ENCODE results near the gene SMCO1. TPM values are rescaled to one million over a fixed set of nuclear protein-coding genes. Genes with fewer than 3 reads are reported as not detected.
A peak's percentile ranks its signal among the peaks of the same experiment; 100 is the strongest.
"Not testable (repeated sequence)": the region's sequence is repeated elsewhere in the genome, so short reads cannot be mapped to it uniquely, and the experiment has no call there.

The SMCO1 gene
- total RNA-seq, 1 experiment from 2014 or later, result not detected

DNA sequence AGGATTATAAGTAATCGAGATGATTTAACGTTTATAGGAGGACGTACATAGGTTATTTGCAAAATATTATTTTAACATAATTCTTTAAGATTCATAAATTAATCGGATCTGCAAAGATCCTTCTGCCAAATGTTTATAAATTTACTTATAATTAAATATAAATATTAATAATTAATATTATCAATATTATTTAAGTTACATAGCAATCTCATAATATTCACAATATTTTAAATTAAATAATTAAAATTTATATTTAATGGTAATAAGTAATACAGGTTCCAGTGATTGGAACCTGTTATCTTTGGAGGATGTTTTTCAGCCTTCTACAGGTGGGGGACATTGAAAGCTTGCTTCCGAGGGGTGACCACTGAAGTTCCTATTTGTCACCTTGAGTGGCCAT lies 37.1 kb upstream of the SMCO1 start:
- H3K9me2 ChIP-seq (replicated peaks; ENCODE audit: insufficient read depth, low read length), result no peaks in the 10 kb centered on the region
- no peaks in the 10 kb centered on the region for H3K79me2 ChIP-seq (ENCODE audit: low read length)
- no peaks in the 10 kb centered on the region; the same call in 1 of the 2 replicates for H3K9me3 ChIP-seq (ENCODE audit: low read length)
- no peaks in the 10 kb centered on the region for H3K36me3 ChIP-seq (ENCODE audit: insufficient read depth, low read length)
- no peak for DNase-seq
- H3K4me1 ChIP-seq (ENCODE audit: low read length), result peaks cover 15% of the 10 kb centered on the region
- H3K4me2 ChIP-seq (ENCODE audit: low read depth, low read length, poor library complexity, severe bottlenecking), result no peak overlapping the region
- H2AFZ ChIP-seq (ENCODE audit: low read length), result no peak overlapping the region
- H3K9ac ChIP-seq (ENCODE audit: low read length), result no peak overlapping the region
- no peak overlapping the region for H3K4me3 ChIP-seq (ENCODE audit: low read length)
- no peaks in the 10 kb centered on the region for H4K20me1 ChIP-seq (ENCODE audit: insufficient read depth, low read depth, low read length)
- no peak overlapping the region for H3K27ac ChIP-seq (ENCODE audit: low read length)
- H3K27me3 ChIP-seq (ENCODE audit: low read length), result no peaks in the 10 kb centered on the region

- not testable (repeated sequence) for H3K9me3 ChIP-seq (ENCODE audit: low read length); H3K79me2 ChIP-seq (ENCODE audit: low read length); H2AFZ ChIP-seq (ENCODE audit: low read length); H3K36me3 ChIP-seq (ENCODE audit: insufficient read depth, low read length); H3K4me3 ChIP-seq (ENCODE audit: low read length); H4K20me1 ChIP-seq (ENCODE audit: insufficient read depth, low read depth, low read length); H3K9me2 ChIP-seq (replicated peaks; ENCODE audit: insufficient read depth, low read length); DNase-seq; H3K4me2 ChIP-seq (ENCODE audit: low read depth, low read length, poor library complexity, severe bottlenecking); H3K9ac ChIP-seq (ENCODE audit: low read length); H3K27me3 ChIP-seq (ENCODE audit: low read length); H3K27ac ChIP-seq (ENCODE audit: low read length)
- peaks cover 11% of the 10 kb centered on the region for H3K4me1 ChIP-seq (ENCODE audit: low read length)
These were observed 35.0 kb upstream of the SMCO1 start for GRCh38 chr3:196550172-196550571.

GRCh38 chr3:196549312-196549711 lies 34.2 kb upstream of the SMCO1 start:
- not testable (repeated sequence) for H3K9me2 ChIP-seq (replicated peaks; ENCODE audit: insufficient read depth, low read length); H3K9ac ChIP-seq (ENCODE audit: low read length); H3K79me2 ChIP-seq (ENCODE audit: low read length); H3K27me3 ChIP-seq (ENCODE audit: low read length); H3K4me2 ChIP-seq (ENCODE audit: low read depth, low read length, poor library complexity, severe bottlenecking); H3K4me3 ChIP-seq (ENCODE audit: low read length); H3K4me1 ChIP-seq (ENCODE audit: low read length); H3K9me3 ChIP-seq (ENCODE audit: low read length); H3K27ac ChIP-seq (ENCODE audit: low read length); H4K20me1 ChIP-seq (ENCODE audit: insufficient read depth, low read depth, low read length); DNase-seq; H3K36me3 ChIP-seq (ENCODE audit: insufficient read depth, low read length); H2AFZ ChIP-seq (ENCODE audit: low read length)

GRCh38 chr3:196547067-196547466 lies 31.9 kb upstream of the SMCO1 start:
- peak; percentile 57 for DNase-seq
- Histone ChIP-seq H3K4me2 (ENCODE audit: low read depth, low read length, poor library complexity, severe bottlenecking) (no peak overlapping the region), H3K9me2 (replicated peaks; ENCODE audit: insufficient read depth, low read length) (no peaks in the 10 kb centered on the region), H3K9me3 (ENCODE audit: low read length) (no peaks in the 10 kb centered on the region; the same call in 1 of the 2 replicates), H3K79me2 (ENCODE audit: low read length) (no peaks in the 10 kb centered on the region), H3K27me3 (ENCODE audit: low read length) (no peaks in the 10 kb centered on the region), H2AFZ (ENCODE audit: low read length) (no peak overlapping the region), H3K36me3 (ENCODE audit: insufficient read depth, low read length) (no peaks in the 10 kb centered on the region), H3K27ac (ENCODE audit: low read length) (no peak overlapping the region), H3K4me1 (ENCODE audit: low read length) (no peaks in the 10 kb centered on the region), H3K4me3 (ENCODE audit: low read length) (no peak overlapping the region), H4K20me1 (ENCODE audit: insufficient read depth, low read depth, low read length) (no peaks in the 10 kb centered on the region), H3K9ac (ENCODE audit: low read length) (no peak overlapping the region)

DNA sequence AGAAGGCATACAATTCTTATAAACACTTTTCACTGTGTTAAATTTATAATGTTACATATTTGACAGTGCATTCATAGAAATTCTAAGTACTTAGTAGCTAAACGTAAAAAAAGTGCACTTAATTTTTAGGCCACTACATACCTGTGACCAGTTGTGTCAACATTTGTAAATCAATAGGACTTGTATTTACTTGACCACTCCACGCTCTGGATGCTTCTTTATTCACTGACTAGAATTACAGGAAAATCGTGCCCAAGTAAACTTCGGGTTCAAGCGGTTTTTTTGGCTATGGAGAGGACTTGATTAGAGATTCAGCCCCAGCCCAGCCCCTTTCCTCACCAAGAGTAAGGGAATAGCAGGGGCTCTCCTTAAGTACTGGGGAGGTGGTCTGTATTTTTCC lies 31.4 kb upstream of the SMCO1 start:
- H3K9me2 ChIP-seq (replicated peaks; ENCODE audit: insufficient read depth, low read length), result no peaks in the 10 kb centered on the region
- H3K27me3 ChIP-seq (ENCODE audit: low read length), result no peaks in the 10 kb centered on the region
- H4K20me1 ChIP-seq (ENCODE audit: insufficient read depth, low read depth, low read length), result no peaks in the 10 kb centered on the region
- no peaks in the 10 kb centered on the region for H3K4me1 ChIP-seq (ENCODE audit: low read length)
- H3K4me2 ChIP-seq (ENCODE audit: low read depth, low read length, poor library complexity, severe bottlenecking), result no peak overlapping the region
- no peak overlapping the region for H3K9ac ChIP-seq (ENCODE audit: low read length)
- H3K9me3 ChIP-seq (ENCODE audit: low read length), result no peaks in the 10 kb centered on the region; the same call in 1 of the 2 replicates
- H2AFZ ChIP-seq (ENCODE audit: low read length), result no peak overlapping the region
- no peak for DNase-seq
- H3K27ac ChIP-seq (ENCODE audit: low read length), result no peak overlapping the region
- no peak overlapping the region for H3K4me3 ChIP-seq (ENCODE audit: low read length)
- no peaks in the 10 kb centered on the region for H3K79me2 ChIP-seq (ENCODE audit: low read length)
- no peaks in the 10 kb centered on the region for H3K36me3 ChIP-seq (ENCODE audit: insufficient read depth, low read length)

DNA sequence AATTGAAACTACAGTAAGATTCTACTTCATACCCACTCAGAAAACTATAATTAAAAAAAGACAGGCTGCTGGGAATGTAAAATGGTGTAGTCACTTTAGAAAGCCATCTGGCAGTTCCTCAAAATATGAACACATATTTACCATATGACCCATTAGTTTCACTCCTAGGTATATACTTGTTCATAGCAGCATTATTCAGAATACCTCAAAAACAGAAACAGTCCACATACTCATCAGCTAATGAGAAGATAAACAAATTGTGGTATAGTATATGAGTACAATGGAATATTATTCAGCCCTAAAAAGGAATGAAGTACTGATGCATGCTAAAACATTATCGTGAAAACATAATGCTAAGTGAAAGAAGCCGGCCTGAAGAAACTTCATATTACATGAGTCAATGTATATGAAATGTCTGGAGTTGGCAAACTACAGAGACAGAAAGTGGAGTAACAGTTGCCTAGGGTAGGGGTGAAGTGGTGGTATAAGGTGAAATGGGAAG lies 29.4 kb upstream of the SMCO1 start:
- Histone ChIP-seq H3K36me3 (ENCODE audit: insufficient read depth, low read length) (no peaks in the 10 kb centered on the region), H3K27ac (ENCODE audit: low read length) (no peak overlapping the region), H3K9me2 (replicated peaks; ENCODE audit: insufficient read depth, low read length) (no peaks in the 10 kb centered on the region), H3K9me3 (ENCODE audit: low read length) (no peaks in the 10 kb centered on the region; the same call in 1 of the 2 replicates), H3K4me1 (ENCODE audit: low read length) (no peaks in the 10 kb centered on the region), H2AFZ (ENCODE audit: low read length) (no peak overlapping the region), H3K27me3 (ENCODE audit: low read length) (no peaks in the 10 kb centered on the region), H3K4me2 (ENCODE audit: low read depth, low read length, poor library complexity, severe bottlenecking) (no peak overlapping the region), H3K4me3 (ENCODE audit: low read length) (no peak overlapping the region), H3K79me2 (ENCODE audit: low read length) (no peaks in the 10 kb centered on the region), H4K20me1 (ENCODE audit: insufficient read depth, low read depth, low read length) (no peaks in the 10 kb centered on the region), H3K9ac (ENCODE audit: low read length) (no peak overlapping the region)
- DNase-seq, result no peak

DNA sequence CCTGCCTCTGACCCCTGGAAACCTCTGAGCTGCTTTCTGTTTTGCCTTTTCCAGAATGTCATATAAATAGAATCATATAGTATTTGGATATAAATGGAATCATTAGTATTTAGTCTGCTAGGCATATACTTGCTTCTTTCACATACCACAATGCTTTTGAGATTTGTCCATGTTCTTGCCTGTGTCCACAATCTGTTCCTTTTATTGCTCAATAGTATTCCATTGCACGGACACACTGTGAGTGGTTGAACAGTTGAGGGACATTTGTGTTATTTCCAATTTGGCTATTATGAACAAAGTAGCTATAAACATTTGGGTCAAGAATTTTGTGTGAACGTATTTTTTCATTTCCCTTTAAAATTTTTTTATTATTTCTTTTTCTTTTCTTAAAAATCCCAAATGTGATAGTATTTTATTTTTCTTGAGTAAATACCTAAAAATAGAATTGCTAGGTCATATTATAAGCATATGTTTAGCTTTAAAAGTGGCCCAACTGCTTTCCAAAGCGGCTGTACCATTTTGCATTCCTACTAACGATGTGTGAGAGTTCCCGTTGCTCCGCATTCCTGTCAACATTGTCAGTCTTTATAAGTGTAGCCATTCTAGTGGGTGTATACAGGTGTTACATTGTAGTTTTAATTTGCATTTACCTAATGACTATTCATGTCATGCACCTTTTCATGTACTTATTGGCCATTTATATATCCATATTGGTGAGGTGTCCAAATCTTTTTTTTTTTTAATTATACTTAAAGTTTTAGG lies 26.7 kb upstream of the SMCO1 start:
- no peaks in the 10 kb centered on the region for H3K9me2 ChIP-seq (replicated peaks; ENCODE audit: insufficient read depth, low read length)
- no peaks in the 10 kb centered on the region for H3K27me3 ChIP-seq (ENCODE audit: low read length)
- DNase-seq, result no peak
- no peak overlapping the region for H3K4me3 ChIP-seq (ENCODE audit: low read length)
- no peaks in the 10 kb centered on the region for H3K9me3 ChIP-seq (ENCODE audit: low read length)
- H3K27ac ChIP-seq (ENCODE audit: low read length), result no peak overlapping the region
- H3K36me3 ChIP-seq (ENCODE audit: insufficient read depth, low read length), result no peaks in the 10 kb centered on the region
- no peaks in the 10 kb centered on the region for H3K79me2 ChIP-seq (ENCODE audit: low read length)
- no peak overlapping the region for H3K4me2 ChIP-seq (ENCODE audit: low read depth, low read length, poor library complexity, severe bottlenecking)
- no peaks in the 10 kb centered on the region for H4K20me1 ChIP-seq (ENCODE audit: insufficient read depth, low read depth, low read length)
- H3K4me1 ChIP-seq (ENCODE audit: low read length), result no peaks in the 10 kb centered on the region
- H3K9ac ChIP-seq (ENCODE audit: low read length), result no peak overlapping the region
- no peak overlapping the region for H2AFZ ChIP-seq (ENCODE audit: low read length)

- no peaks in the 10 kb centered on the region for H3K4me1 ChIP-seq (ENCODE audit: low read length)
- H3K27me3 ChIP-seq (ENCODE audit: low read length), result no peaks in the 10 kb centered on the region
- H2AFZ ChIP-seq (ENCODE audit: low read length), result no peak overlapping the region
- H3K9me3 ChIP-seq (ENCODE audit: low read length), result no peaks in the 10 kb centered on the region
- H4K20me1 ChIP-seq (ENCODE audit: insufficient read depth, low read depth, low read length), result no peaks in the 10 kb centered on the region
- no peak overlapping the region for H3K4me2 ChIP-seq (ENCODE audit: low read depth, low read length, poor library complexity, severe bottlenecking)
- DNase-seq, result peak; percentile 70
- no peaks in the 10 kb centered on the region for H3K36me3 ChIP-seq (ENCODE audit: insufficient read depth, low read length)
- no peak overlapping the region for H3K27ac ChIP-seq (ENCODE audit: low read length)
- no peaks in the 10 kb centered on the region for H3K79me2 ChIP-seq (ENCODE audit: low read length)
- H3K9me2 ChIP-seq (replicated peaks; ENCODE audit: insufficient read depth, low read length), result no peaks in the 10 kb centered on the region
- H3K4me3 ChIP-seq (ENCODE audit: low read length), result no peak overlapping the region
- no peak overlapping the region for H3K9ac ChIP-seq (ENCODE audit: low read length)
These were observed 22.3 kb upstream of the SMCO1 start for GRCh38 chr3:196537319-196537984.

Data from Karpas-422 (cell line).